HG02588 (cell line): ENCODE results near the gene UQCRC2.
"Not testable (repeated sequence)": the region's sequence is repeated elsewhere in the genome, so short reads cannot be mapped to it uniquely, and the experiment has no call there.

ENCODE experiments used
- ATAC-seq: cut with Tn5 transposase; IDR thresholded peaks from one replicate; pipeline ENCODE4 v1.9.1; 2021; ENCODE audit warnings: mild to moderate bottlenecking, moderate library complexity; ENCODE audit not compliant: unreplicated experiment

UQCRC2 gene

DNA sequence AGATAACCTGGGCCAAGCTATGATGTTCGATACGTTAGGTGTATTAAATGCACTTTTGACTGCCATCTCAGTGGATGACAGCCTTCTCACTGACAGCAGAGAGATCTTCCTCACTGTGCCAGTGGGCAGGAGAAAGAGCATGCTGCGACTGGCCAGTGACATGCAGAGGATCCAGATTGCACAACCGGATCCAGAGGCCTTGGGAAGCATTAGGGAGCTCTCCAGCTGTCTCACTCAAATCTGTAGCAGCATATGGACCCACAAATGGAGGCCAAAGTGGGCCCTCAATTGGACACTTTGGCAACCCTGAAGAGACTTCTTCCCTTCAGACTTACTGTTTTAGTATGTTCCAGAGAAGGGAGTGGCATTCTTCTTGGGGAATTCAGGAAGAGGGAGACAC lies 26.9 kb downstream of the UQCRC2 start:
- no peak for ATAC-seq

DNA sequence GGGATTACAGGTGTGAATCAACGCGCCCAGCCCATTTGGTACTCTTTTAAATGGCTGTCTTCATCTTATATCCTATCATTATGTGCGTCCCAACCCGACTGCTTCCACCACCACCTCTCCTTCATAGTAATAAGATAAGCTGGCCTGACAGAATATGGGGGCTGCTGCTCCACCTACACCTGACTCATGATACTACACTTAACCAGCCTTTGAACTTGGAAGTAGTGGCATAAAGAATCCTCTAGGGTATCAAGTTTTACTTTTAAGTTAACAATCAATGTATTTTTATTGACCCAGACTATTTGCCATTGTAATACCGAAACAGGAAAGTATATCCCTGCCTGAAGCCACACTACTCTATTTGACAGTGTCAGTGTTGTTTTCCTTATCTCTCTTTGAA lies 28.9 kb downstream of the UQCRC2 start:
- no peak for ATAC-seq

DNA sequence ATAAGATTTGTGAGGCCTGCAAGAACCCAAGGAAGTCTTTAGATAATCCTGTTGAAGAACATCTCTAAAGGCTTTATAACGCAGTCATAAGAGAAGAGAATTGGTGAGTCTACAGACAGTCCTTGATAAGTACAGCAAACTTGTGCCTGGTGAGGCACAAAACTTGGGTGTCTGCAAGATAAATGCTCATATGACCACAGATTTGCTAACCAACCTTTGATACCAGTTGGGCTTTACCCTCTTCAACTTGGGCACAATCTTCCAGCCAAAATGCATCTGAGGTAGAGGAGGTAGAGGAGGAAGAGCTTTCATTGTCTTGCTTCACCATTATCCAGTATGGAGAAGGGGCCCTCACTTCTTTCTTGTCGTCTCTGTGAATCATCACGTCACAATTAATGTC lies 30.9 kb downstream of the UQCRC2 start:
- no peak for ATAC-seq

DNA sequence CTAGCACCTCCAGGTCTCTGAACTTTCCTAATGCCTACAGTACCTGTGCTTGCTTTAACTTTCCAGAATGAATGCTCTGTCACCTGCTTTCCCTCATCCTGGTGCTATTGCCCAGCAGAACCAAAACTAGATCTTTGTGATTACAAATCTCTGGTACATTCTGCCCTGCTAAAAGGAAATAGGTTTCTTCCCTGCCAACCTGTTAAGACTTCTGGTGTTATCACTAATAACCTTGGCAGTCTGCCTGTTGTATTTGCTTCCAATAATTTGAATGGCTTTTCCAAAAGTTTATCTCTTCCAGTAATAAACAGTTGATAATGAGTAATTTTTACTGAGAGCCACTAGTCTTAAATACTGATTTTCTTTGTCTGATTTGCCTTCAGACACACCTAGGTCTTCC lies 32.4 kb downstream of the UQCRC2 start:
- ATAC-seq, result no peak

DNA sequence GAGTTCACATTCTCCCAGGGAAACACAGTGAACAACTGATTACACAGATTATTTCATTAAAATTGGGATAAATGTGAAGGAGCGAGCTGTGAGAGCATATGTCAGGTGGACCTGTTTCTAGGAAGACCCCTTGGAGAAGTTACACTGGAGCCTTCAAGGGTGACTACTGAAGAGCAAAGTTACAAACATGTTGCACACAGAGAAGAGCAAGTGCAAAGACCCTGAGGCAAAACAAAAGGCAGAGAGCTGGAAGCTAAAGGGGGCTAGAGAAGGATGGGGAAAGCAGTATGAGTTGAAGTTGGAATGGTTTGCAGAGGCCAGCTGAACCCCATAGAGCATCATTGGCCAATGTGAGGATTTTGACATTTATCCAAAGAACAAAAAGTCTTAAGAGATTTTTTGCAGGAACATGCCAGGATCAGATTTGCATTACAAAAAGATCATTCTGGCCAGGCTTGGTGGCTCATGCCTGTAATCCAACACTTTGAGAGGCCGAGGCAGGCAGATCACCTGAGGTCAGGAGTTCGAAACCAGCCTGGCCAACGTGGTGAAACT lies 33.6 kb downstream of the UQCRC2 start:
- no peak for ATAC-seq

DNA sequence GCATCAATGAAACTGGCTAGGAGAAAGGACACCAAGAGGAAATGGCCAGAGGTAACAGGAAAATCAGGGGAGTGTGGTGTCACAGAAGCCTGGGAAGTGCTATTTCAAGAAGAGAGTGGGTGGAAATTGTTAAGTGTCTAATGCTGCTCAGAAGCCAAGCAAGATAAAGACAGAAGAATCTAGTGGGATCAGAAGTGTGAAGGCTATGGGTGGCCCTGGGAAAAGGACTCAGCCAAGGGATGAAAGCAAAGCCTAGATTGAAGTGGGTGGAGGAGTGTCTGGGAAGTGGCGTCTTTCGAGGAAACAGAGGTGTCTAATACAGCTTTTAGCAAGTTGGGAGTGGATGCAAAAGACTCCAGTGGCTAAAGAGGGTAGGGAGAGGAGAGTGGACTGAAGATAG lies 34.3 kb downstream of the UQCRC2 start:
- no peak for ATAC-seq

DNA sequence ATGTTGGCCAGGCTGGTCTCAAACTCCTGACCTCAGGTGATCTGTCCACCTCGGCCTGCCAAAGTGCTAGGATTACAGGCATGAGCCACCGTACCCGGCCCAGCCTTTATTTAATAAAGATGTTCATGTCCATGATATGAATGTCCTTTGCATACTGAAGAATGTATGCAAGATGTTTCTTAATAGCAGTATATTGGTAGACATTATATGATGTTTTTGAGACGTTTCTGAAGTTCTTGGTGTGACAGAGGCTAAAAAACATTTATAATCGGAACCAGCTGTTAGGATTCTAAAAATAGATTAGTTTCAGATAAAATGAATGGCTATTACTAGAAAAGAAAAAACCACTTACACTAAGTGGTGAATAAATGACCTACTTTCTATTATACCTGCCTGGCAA lies 36.0 kb downstream of the UQCRC2 start:
- ATAC-seq, result no peak

DNA sequence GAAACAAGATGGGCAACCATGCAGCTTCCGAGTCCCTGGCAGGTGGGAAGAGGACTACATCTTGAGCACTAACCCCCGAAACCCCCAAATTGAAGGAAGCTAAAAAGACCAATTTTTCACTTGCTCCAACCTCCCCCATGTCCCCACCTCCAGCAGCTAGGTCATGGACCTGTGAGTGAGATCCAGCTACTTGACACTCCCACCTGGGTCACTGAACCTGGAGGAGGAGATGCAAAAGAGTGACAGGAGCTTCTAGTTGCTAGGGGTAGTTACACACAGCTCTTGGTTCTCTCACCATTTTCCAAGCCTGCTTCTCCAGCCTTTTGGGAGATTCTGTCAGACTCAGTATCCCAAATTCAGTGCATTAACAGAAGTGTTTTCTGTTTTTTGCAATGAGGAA lies 36.6 kb downstream of the UQCRC2 start:
- ATAC-seq, result no peak

DNA sequence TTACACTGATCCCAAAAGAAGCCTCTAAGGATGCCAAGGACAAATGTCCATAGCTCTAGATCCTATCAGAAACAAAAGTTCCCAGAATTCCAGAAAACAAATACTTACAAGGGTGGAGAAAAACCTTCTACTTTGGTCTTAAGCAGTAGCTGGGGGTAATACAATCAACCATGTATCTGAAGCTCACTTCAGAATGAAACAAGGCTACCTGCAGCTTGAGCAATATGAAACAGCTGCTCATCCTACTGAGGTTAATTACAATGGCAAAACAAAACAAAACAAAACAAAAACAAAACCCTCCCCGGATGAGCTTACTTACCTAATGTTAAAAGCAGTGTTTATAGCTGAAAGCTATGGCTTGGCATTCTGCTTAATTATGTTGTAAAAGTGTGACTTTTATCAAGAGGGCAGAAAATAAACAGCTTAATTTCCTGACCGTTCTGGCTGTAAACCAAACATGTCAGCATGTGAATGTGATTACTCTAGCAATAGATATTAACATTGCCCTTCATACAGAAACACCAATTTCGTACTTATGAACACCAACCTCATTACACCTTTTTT lies 37.3 kb downstream of the UQCRC2 start:
- ATAC-seq, result no peak

DNA sequence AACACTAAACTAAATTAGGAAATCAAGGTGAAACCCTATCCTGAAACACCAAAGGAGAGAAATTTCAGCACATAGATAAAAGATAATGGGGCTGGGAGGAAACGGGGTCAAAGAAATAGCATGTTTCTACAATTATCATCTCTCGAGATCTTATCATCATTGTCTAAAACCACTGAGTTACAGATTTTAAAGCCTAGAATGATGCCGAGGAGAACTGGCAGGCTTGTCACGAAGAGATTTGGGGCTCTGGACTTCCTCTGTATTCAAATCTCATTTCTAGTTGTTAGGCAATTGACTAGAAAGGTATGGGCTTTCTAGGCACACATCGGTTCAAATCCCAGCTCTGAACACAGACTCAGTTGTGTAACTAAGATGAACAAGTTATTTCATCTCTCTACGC lies 38.5 kb downstream of the UQCRC2 start:
- no peak for ATAC-seq

DNA sequence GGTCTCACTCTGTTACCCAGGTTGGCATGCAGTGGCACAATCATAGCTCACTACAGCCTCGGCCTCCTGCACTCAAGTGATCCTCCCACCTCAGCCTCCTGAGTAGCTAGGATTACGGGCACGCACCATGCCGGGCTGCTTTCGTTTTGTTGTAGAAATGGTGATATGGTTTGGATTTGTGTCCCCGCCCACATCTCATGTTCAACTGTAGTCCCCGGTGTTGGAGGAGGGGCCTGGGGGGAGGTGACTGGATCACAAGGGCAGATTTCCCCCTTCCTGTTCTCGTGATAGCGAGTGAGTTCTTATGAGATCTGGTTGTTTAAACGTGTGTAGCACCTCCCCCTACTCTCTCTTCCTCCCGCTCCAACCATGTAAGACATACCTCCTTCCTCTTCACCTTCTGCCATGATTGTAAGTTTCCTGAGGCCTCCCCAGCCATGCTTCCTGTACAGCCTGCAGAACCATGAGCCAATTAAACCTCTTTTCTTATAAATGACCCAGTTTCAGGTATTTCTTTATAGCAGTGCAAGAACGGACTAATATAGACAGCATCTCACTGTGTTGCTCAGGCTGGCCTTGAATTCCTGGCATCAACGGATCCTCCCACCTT lies 41.8 kb downstream of the UQCRC2 start:
- no peak for ATAC-seq

DNA sequence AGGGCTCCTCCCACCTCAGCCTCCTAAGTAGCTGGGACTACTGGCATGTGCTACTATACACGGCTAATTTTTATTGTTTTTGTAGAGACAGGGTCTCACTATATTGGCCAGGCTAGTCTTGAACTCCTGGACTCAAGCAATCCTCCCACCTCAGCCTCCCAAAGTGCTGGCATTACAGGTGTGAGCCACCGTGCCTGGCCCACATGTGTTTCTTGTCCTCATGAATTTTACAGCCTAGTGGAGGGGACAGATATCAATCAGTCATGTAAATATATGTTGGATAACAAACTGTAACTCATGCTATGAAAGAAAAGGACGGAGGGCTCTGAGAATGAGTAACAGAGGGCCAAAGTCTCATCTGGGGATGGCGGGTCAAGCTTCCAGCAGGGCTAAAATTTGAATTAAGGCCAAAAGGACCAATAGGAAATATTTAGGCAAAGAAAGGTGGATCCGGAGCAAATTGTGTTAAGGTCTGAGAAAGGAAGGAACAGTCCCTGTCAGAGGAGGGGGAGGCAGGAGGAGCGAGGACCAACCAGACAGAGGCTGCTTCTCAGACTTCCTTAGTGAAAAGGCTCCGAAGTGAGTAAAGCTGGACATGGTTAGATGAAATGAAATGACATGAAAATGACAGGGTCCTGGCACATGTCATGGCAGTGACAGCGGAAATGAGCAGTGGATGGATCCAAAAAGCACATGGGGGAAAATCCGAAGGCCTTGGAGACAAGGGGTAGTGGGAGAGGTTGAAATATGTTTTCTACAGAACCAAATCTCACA lies 43.9 kb downstream of the UQCRC2 start:
- ATAC-seq, result no peak

DNA sequence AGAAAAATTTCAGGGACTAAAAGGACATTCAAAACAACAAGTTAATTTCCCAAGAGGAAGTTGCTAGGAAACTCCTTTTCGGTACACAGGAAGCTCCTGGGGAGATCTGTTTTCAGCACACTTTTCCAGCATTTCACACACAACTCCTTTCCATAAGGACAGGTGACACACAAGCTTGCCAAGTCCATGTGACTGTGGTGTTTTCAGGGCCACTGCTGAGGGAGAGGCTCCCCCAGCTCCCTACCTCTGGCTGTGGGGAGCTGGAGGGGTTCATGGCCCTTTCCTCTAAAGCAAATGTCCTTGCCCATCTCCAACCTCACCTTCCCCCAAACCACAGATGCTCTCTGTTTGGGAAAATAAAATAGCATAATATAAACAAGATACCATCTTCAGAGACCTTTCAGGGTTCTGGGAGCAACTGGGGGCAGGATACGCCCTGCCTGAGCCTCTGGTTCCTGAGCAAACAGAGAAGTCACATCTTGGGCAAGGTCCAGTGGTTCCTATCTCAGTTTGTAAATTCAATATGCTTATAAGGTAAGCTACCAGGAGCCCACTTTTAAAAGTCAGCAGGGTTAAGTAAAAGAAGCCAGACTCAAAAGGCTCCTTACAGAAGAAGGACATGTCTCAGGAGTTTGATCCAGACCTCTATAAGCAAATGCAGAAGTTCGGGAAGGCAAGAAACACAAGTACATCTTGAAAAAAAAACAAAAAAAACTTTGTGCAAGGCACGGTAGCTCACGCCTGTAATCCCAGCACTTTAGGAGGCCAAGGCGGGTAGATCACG lies 44.7 kb downstream of the UQCRC2 start:
- no peak for ATAC-seq

DNA sequence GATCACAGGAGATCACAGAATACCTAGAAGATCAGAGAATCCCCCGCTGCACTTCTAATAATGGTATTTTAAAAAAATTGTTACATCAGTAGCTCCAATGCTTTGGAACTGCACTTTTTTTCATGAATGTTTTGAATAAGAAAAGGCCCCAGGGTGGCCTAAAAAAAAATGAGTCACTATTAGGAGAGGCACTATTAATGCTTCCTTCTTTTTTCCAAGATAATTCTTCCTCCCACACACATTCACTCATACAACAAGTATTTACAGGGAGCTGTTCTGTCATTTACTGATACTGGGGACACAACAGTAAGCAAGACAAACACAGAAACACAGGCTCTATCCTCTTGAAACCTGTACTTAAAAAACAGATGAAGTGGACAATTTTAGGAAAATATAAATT lies 48.4 kb downstream of the UQCRC2 start:
- ATAC-seq, result no peak

DNA sequence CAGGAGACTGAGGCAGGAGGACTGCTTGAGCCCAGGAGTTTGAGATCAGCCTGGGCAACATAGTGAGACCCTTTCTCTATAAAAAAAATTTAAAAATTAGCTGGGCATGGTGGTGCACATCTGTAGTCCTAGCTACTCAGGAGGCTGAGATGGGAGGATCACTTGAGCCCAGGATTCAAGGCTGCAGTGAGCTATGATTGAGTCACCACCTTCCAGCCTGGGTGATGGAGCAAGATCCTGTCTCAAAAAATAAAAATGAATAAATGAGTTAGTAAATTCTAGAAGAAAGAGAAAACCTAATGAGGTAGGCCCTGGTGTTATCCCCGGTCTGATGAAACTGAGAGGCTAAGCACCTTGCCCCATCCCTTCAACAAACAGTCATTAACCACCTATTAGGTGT lies 48.9 kb downstream of the UQCRC2 start:
- ATAC-seq, result not testable (repeated sequence)

DNA sequence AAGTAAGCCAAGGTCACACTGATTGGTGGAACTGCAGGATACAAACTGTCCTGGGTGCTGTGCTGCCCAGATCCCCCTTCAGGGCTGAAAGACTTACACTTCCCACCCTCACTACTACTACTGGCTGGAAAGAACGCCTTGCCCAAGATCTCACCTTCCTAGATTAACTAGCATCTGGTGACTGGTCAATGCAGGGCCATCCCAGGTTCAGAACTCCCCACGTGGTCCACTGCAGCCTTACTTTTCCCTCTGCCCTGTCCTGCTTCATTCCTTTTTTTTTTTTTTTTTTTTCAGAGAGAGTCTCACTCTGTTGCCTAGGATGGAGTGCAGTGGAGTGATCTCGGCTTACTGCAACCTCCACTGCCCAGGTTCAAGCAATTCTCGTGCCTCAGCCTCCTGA lies 50.0 kb downstream of the UQCRC2 start:
- no peak for ATAC-seq

DNA sequence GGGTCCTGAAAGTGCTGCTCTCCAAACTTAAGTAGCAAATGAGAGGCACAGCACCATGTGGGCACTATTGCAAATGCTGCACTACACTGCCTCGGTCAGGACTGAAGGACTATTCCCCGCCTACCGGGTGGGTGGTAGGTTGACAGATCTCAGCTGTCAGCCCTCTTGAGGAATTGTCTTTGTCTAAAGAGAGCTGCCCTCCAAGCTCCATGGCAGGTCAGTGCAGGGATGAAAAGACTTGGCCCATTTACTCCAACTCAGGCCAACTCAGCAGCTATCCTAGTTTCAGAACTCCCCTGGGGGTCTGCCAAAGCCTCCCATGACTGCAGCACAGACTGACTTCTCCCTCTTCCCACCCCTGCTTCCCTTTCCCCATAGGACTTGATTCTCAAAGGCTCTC lies 51.2 kb downstream of the UQCRC2 start:
- no peak for ATAC-seq

DNA sequence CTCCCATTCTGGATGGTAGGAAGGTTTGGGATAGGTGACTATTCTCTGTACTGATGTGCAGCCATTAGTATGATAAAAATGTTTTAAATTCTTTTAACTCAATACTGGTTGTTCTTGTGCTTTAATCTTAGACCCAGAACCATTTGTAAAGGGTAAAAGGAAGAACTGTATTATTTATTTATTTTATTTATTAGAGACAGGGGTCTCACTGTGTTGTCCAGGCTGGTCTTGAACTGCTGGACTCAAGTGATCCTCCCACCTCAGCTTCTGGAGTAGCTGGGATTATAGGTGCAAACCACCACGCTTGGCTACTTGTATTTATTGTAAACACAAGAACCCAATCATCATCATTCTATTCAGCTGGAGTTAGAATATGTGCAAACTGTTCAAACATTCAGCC lies 52.6 kb downstream of the UQCRC2 start:
- ATAC-seq, result no peak

DNA sequence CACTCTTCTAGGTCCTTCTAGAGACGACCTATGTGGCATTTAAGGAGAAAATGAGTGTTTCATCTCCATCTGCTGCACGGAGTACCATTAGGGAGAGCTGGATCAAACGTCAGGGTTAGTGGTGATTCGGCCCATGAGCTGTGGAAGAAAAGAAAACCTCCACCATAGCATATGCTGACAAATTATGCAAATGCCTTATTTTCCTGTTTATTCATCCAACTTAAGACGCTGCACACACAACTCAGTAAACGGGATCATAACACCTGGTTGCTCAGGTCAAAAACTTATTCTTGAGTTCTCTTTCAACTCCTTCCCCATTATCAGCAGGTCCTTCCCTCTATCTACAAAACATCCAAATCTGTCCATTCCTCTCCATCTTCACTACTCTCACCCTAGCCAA lies 53.5 kb downstream of the UQCRC2 start:
- ATAC-seq, result no peak

DNA sequence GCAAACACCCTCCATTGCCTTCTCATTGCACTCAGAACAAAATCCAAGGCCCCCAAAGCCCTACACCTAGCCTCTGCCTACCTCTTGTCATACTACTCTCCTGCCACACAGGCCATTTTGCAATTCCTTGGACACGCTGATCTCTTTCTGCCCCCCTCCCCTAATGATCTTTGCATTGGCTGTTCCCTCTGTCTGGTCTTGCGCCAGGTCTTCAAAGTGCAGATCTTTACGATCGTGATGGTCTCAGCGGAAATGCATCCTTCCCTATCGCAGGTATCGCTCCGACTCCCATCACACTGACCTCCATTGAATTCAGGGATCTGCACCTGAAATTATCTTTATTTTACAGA lies 54.0 kb downstream of the UQCRC2 start:
- no peak for ATAC-seq

DNA sequence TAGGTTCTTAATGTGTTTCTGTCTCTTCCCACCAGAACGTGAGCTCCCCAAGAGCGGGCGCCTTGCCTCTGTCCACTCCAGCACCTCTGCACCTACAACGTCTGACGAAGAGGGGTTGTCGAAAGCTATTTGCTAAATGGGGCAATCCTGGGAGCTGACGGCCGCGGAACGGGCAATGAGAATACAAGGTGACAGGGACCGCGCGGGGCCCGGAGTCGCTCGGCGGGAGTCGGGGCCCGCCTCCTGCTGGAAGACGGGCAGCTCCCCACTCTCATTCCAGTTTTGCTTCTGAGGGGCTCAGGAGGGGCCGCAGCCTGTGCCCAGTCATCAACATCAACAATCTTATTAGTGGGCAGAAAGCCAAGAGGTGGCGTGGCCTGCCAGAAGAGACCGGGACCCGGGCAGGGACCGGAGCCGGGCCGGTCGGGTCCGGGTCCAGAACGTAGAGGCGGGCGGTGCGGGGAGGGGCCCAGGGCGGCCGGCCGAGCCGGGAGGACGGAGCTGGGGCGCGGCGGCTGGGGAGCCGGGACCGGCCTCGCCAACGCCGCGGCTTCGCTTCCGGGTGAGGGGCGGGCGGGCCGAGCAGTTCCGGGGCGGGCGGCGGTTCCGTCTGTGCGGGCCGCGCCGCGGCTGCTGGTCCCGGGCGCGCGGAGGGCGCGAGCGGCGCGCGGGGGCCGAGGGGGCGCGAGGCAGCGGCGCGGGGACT lies 54.5 kb downstream of the UQCRC2 start, which contains the start of gene MOSMO:
MOSMO (plus strand) TSS at position 603 of the 706 bp plus-strand sequence. CDS start 191 bp downstream, outside the sequence.
- ATAC-seq, result peak; percentile 82
